Testis (tissue), 2 donors: ENCODE results near the gene MPDZ.

ENCODE experiments used
- POLR2A ChIP-seq: fragments of 450-650 bp; IDR thresholded peaks from one replicate; pipeline ENCODE4 v1.6.1; 2017; ENCODE audit warnings: antibody characterized with exemption, mild to moderate bottlenecking, moderate library complexity
- TF ChIP-seq, protein P1 (sequence below), 3 experiments: fragments of 450-650 bp in 2 of 3; fragments of 200-600 bp in 1 of 3; sonication (generic) in 1 of 3; IDR thresholded peaks; one replicate each; pipeline ENCODE4 v1.5.1; 2016 to 2019; ENCODE audit warnings: antibody characterized with exemption in 3 of 3, mild to moderate bottlenecking in 2 of 3, moderate library complexity in 1 of 3

DNA sequence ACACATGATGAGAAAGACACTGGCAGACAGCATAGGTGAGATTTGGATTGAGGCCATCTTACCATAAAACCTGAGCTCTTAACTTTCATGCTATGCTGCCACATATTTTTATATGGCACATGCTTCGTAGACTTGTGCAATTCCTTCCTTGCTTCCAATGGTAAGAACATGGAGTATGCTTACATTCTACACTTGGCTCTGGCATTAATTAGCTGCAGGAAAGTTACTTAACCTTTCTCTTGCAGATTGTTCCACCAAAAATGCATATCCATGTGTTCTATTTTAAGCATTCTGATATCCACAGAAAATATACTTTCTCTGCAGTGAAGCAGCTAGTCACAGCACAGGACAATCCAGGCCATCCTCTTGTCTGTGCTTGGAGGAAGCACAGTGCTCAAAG lies 119.4 kb downstream of the MPDZ start:
- TF ChIP-seq, protein P1, sequence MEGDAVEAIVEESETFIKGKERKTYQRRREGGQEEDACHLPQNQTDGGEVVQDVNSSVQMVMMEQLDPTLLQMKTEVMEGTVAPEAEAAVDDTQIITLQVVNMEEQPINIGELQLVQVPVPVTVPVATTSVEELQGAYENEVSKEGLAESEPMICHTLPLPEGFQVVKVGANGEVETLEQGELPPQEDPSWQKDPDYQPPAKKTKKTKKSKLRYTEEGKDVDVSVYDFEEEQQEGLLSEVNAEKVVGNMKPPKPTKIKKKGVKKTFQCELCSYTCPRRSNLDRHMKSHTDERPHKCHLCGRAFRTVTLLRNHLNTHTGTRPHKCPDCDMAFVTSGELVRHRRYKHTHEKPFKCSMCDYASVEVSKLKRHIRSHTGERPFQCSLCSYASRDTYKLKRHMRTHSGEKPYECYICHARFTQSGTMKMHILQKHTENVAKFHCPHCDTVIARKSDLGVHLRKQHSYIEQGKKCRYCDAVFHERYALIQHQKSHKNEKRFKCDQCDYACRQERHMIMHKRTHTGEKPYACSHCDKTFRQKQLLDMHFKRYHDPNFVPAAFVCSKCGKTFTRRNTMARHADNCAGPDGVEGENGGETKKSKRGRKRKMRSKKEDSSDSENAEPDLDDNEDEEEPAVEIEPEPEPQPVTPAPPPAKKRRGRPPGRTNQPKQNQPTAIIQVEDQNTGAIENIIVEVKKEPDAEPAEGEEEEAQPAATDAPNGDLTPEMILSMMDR (IDR thresholded peaks at IDR 0.05), result no peak
- no peak for TF ChIP-seq POLR2A
